GM19455 (cell line): ENCODE data around the gene STXBP6.

Experiments
- ATAC-seq: cut with Tn5 transposase; IDR thresholded peaks from one replicate; pipeline ENCODE4 v1.9.1; 2021; ENCODE audit not compliant: unreplicated experiment

Gene STXBP6

GRCh38 chr14:24891987-24892496, 157.9 kb downstream of the STXBP6 start:
- no peak for ATAC-seq

DNA sequence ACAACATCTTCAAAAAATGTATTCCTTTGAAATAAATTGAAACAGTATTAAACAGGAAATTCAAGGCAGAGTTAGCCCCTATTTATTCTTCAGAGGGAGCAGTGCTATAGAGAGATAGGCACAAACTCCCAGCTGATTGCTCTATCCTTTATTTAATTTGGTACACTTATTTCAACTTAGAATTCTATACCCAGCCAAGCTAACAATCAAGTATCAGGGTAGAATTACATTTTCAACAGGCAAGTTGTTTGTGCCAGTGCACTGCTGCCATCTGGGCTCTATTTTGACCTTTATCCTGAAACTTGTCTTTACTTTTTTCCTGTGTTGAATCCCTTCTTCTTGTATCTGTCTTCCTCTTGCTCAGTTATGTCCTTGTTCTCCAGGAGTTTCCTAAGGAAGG, 159.2 kb downstream of the STXBP6 start:
- no peak for ATAC-seq

DNA sequence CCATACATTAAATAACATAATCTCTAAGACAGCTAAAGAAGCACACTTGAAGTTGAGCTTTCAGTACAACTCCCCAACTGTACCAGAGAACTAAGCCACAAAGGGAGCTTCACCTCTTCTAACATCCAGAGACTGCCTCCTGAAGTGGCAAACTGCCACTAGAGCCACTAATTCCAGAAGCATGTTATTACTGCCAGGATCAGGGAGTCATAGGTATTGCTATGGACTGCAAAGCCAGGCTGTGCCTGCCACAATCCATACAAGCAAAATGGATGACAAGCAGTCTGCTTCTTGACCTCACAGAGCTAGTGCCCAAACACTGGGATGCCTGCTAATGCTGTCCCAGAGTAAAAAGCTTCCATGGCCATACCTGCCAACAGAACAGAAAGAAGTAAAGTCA, 160.1 kb downstream of the STXBP6 start:
- ATAC-seq = no peak

- no peak for ATAC-seq
Measured at GRCh38 chr14:24888532-24888931, 161.4 kb downstream of the STXBP6 start.

DNA sequence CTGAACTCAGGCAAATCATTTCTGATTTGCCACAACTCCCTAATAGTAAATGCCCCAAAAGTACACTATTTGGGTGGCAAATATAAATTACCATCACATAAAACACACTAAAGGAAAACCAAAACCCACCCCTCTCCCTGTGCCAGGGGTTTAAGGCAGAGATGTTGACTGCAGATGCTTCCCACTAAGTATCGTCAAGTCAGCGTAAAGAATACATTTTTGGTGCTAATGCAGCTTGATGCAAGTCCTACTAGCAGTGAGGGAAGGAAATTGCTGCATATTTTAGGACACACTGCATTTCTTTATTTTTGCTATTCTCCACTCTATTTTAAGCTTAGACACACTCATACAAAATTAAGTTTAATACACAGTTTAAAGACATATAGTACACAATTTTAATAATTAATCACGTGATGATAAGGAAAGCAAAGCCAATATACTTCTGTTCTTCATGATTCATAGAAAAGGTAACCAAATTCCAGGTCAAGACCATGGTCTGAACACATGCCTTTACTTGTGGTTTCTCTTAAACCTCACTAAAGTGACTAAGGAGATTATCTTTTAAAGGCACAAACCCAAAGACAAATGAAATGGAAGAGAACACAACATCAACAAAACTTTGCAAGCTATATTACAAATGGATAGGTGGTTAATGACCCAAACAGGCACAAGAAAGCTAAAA, 162.2 kb downstream of the STXBP6 start:
- ATAC-seq = no peak

DNA sequence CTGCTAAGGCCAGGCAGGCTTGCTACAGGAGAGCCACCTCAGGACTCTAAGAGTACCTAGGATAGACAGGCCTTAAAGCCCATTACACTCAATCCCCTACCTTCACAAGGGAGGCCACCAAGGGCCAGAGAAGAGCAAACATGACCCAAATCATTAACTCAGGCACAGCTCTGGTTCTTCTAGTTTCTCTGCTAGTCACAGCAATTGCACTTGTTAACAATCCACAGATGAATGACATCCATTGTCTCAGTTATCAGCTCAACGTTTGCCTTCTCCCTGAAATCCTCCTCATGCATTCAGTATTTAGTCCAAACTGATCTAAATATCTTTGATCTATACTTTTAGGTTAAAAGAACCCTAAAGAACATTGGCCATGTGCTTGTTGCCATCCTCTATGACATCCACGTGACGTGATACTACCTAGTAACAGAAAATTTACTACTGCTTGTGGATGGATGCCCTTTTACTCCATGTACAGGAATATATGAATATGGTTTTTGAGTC, 164.5 kb downstream of the STXBP6 start:
- ATAC-seq = no peak

DNA sequence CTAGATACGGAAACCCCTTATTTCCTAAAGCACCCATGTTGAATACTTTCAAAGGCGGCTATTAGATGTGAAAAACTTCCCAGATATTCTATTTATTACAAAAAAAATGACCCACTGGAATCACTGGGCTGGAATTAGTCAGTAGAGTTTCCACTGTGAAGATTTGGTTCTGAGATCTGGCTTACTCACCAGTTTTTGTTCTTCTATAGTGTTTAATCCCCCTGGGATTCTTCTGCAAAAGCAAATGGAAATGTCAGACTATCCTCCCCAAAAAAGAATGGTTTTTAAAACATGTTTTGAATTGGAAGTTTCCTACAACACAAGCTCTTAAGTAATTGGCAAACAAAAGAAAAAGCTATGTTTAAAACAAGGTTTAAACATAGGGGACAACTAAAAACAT, 166.4 kb downstream of the STXBP6 start:
- ATAC-seq = no peak

DNA sequence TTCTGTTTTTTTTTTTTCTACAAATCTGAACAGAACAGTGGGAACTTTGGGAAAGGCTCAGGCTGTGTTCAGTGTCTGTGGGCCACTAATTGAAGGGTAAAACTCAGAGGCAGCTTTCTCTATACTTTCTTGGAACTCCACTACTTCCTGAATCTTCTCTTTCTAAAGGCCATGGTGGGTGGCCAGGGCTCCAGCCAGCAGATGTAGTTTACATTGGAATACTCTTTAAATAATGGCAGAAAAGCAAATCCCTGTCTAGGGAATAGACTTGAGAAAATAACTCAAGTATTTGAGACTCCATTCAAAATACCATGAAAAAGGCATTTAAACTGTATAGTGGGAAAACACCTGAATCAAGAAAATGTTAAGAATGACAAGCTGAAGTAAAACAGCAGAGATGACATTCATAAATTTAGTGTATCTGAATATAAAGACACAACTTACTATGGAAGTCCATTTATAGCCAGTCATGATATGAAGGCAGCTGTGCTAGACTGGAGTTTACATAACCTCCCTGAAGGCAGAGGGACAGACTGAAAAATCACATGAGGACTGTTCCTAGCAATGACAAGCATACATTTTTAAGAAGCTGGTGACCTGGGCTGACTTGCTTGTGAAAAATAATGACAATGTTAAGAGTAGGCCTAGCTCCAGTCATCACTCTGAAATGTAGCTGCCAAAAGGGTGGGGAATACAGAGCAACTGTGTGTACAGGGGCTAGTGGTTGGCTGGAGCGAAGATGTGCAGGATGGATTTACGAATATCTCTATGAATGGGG, 168.6 kb downstream of the STXBP6 start:
- ATAC-seq = no peak

DNA sequence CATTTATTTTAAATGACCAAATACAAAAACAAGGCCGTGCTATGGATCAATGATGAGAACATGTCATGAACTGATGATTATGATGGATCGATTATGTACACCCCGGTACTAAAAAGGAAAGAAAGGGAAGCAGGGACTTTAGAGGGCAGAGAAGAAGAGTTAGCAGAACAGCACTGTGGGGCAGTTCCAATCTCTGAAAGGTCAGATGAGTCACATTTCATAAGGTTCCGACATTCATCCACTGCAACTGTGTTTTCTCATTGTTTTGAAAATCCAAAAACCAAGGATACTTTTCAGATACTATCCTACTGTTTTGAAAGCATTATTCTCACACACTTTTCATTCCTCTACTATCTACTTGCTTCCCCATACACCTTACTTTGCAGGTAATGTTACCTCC, 169.3 kb downstream of the STXBP6 start:
- no peak for ATAC-seq

DNA sequence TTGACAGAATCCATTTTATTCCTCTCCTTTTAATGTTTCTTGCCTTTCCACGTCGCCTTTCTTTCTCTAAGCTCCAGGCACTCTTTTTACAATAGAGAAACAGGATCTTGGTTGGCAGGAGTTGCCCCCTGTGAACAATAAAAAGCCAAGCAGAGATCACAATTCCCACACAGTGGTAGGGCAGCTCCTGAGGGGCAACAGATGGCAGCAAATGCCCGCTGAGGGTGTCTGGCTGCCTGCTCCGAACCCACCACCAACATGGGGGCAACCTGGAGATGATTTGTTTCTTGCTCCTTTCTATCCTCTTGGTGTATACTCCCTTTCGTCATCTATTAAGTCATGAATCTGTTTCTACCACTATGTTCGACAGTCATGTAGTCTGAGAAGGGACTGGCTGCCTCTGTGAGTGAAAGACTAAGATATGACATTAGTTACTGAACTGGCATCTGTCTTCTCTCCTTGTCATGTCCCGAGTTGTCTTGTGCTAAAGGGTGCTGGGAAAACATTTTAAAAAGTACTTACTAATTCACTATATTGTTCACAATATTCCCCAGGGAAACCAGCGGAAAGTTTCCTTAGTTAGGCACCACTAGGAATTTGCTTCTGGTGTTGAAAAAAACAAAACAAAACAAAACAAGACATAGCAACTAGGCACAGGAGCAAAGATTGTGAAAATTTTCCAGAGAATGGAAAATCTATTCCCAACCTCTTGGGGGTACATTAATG, 170.1 kb downstream of the STXBP6 start:
- ATAC-seq = no peak

- ATAC-seq = no peak
Measured at GRCh38 chr14:24876996-24877395, 173.0 kb downstream of the STXBP6 start.

DNA sequence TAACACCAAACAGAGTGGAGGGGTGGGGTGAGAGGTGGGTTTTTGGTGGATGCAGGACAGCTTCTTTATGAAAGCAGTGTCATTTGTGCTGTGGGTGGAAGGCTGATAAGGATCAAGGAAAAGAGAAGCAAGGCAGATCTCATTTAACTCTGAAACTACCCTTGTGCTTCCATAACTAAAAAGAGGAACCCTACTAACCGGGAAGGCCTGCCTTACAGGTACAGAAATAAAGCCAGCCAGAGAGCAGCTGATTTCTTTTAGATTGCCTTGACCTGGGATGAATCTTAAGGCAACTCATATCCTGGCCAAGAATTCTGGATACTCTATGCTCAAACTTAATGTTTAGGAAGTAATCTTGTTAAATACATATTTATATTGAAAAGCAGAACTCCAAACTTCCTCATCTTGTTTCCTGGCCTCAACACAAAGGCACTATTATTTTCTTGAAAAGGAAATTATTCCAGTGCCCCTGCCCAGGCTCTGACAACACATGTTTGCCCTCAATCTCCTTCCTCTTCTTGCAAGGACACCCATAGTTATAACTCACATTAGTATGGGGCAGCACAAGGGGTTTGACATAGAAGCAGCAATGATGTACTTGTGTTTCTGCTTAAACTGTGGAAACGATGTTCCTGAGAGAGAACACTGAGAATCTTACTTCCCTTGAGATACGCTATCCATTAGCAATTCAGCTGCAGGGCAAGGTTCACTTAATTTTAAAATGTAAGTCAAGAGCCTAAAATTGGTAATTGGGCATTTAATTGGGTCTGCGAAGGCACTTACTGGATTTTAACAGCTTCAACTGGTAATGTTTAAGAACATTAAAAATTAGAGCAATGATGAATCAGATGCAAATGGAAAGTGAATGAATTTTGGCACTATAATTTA, 173.7 kb downstream of the STXBP6 start:
- no peak for ATAC-seq

DNA sequence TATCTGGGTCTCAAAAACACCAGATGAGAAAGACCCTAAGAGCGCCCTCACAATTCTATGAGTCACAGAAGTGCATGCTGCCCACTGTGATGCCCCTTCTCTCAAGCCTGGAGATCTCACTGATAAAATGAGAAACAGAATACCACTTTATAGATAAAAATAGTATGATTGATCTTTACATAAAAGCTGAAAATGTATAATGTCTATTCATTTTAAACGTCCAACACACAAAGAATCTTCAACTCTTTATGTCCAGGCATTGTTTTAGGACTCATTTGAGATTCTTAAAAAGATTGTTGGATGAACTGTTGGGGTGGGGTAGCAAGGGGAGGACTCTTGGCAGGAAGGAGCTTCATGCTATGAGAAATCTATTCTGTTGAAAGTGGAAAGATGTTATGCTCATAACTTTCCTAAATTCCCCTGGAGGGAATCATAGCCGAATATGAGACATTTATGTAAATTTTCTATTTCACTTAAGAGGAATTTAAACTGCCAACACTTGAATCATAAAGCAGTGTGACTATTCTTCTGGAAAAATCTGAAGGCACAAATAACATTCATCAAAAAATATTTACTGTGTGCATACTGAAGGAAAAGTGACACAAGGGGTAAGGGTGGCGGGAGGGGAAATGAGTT, 174.6 kb downstream of the STXBP6 start:
- no peak for ATAC-seq

DNA sequence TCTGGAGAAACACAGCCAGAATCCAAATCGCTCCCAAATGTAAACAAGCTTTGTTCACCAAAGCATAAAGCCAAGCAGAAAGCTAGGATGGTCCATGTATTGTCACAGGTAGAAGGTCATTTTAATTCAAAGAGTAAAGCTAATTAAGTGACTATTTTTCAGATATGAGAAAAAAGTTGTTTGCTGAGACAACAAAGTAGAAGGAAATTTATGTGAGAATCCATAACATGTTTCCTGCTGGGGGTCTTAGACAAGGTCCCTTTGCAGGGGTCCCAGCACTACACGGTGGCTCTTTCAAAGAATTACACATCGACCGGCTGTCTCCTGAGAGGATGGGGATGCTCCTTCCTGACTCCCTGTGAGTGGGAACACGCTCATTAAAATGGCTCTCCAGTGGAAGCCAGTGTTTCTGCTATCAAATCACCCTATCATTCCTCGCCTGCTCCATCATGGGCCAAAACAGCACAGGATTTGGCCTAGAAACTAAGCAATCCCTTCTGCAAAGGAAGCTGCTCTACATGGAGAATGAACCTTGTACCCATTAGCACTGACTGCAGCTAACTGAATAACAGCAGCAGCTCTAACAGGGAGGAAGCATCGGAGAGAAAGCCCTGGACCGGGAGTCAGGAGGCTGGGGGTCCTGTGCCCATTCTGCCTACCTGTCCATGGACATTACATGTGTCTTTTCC, 175.3 kb downstream of the STXBP6 start:
- no peak for ATAC-seq

- no peak for ATAC-seq
Measured at GRCh38 chr14:24873551-24873950, 176.4 kb downstream of the STXBP6 start.

DNA sequence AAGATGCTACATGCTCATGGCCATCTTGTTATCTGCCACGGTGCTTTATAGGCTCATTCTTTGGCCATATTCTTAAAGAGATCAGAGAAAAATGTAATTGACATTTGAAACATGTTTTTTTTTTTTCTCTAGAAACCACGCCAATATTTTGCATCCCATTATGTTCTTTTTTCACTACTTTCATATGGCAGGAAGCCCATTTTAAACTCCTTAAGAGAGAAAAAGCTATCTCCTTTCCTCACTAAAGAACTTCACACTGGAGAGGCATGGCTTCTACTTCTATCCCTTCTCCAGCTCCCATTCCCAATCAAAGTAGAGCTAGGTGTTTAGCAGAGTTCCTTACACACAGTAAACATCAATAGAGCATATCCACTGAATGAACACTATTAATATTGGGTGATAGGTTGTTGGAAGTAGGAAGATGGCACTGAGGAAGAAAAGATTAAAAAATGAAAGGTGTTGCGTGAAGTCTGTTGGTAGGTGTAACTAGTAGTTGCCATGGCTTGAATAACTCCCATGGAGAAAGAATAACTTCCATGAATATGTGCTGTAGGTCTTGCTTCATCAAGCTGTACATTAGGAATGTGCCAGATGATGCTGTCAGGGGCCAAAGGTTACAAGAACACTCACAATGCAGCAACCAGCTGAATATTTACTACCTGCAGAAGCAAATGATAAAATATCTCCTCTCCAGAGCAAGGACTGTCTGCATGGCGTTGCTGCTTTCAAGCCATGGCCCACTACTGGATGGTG, 178.8 kb downstream of the STXBP6 start:
- ATAC-seq = no peak

- no peak for ATAC-seq
Measured at GRCh38 chr14:24868389-24868788, 181.6 kb downstream of the STXBP6 start.

DNA sequence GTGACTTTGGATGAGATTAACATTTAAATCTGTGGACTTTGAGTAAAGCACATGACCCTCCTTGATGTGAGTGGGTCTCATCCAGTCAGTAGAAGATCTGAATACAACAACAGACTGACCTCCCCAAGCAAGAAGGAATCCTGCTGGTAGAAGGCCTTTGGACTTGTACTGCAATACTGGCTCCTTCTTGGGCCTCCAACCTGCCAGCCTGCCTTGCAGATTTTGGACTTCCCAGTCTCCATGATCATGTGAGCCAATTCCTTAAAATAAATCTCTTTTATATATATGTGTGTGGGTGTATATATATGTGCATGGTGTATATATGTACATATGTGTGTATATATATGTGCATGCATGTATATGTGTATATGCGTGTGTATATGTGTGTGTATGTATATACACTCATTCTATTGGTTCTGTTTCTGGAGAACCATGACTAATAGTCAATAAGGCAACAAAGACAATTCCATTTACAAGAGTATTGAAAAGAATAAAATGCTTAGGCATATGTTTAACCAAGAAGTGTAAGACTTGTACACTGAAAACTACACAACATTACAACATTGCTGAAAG, 183.8 kb downstream of the STXBP6 start:
- ATAC-seq = no peak
